ENCODE data around the gene ASPN. TPM values are rescaled to one million over a fixed set of nuclear protein-coding genes. Genes with fewer than 3 reads are reported as not detected.

The ASPN gene
- total RNA-seq, 2 experiments from 2014 or later, result not detected

DNA sequence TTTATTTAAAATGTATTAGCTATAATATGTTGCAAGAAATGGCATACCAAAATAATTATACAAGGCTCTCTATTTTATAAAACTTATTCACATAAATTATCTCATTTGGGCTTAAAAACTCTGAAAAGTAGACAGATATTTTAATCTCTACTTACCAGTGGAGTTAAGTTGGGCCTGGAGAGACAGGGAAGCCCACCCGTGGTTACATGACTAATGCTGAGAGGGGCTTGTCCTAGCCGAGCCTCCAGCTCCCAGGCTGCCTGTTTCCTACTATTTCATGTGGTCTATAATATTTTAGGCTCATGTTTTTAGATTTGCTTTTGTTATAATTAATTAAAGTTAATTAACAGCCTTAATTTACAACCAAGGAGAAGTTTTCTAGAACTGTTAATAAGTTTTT lies 20.9 kb upstream of the ASPN start:
- intact Hi-C loops (cut with DNase I, micrococcal nuclease), result no loop called here
- no peak for ATAC-seq
- ChIA-PET POLR2A (no interaction called here), CTCF (no interaction called here)
- Mint-ChIP-seq H3K4me1 (no peaks in the 10 kb centered on the region), H3K36me3 (ENCODE audit: low read depth) (no peaks in the 10 kb centered on the region), H3K9me3 (ENCODE audit: low read depth) (no peaks in the 10 kb centered on the region), H3K27me3 (no peaks in the 10 kb centered on the region), H3K4me3 (no peak overlapping the region), H3K27ac (no peak overlapping the region)
- no peak for DNase-seq

DNA sequence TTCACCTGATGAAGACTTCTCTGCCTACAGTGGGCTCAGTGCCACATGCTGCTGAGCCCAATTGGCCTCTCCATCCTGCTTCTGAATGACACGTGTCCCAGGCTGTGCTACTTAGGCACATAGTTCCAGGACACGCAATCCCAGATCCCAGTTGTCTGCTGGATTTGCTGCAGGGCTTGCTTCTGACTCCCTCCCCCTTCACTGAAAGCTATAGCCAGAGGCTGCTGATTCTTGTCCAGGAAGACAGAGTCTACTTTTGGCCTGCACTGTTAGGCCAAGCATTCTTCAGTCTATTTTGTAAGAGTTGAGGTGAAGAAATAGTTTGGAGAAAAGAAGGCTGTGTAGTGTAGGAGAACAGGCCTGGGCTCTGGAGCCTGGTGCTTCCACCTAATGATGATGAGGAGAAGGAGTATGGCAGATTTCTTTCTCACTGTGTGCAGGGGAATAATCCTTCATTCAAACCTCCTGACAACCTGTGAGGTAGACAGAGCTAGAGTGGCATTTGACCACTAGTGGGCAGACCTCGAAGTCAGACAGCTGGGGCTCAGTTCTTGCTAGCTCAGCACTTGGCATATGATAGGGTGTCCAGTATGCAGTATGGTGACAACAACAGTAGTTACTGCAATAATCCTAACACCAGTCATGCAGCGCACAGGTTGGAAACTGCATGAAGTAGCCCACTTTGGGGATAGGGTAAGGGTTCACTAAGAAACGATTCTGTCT lies 19.5 kb upstream of the ASPN start:
- peak; percentile 55 for ATAC-seq
- CTCF ChIA-PET, result interaction anchor here (0.8 kb wide), 1 partner anchor 11 kb away, joined by 5 read pairs; no protein-coding TSS in a partner anchor
- POLR2A ChIA-PET, result no interaction called here

DNA sequence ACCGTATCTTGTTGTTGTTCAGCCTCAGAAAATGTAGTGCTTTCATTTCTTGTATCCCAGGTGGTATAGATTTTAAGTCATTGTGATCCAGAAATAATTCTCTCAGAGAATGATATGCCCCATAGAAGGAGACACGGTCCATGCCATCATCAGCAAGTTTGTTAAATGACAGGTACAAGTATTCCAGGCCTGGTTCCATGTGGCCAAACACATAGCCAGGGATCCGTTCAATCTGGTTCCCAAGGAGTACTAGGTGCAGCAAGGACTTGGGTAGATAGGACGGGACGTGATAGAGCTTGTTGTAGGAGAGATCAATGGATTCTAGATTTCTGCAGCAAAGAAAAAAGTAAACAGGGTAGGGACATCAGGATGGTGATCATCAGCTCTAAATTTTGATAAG lies 18.4 kb upstream of the ASPN start:
- Mint-ChIP-seq H3K36me3 (ENCODE audit: low read depth) (no peaks in the 10 kb centered on the region), H3K4me3 (no peak overlapping the region), H3K4me1 (no peaks in the 10 kb centered on the region), H3K27ac (no peak overlapping the region), H3K9me3 (ENCODE audit: low read depth) (no peaks in the 10 kb centered on the region), H3K27me3 (no peaks in the 10 kb centered on the region)
- intact Hi-C loops (cut with DNase I, micrococcal nuclease), result no loop called here
- CTCF ChIA-PET, result no interaction called here
- ATAC-seq (no peak), DNase-seq (no peak)
- POLR2A ChIA-PET, result no interaction called here

More for the DNA sequence above, 19.5 kb upstream of the ASPN start:
- DNase-seq, result peak; percentile 30
- H3K27ac Mint-ChIP-seq, result no peak overlapping the region
- no peaks in the 10 kb centered on the region for H3K27me3 Mint-ChIP-seq
- H3K9me3 Mint-ChIP-seq (ENCODE audit: low read depth), result no peaks in the 10 kb centered on the region
- H3K36me3 Mint-ChIP-seq (ENCODE audit: low read depth), result no peaks in the 10 kb centered on the region
- H3K4me1 Mint-ChIP-seq, result no peaks in the 10 kb centered on the region
- H3K4me3 Mint-ChIP-seq, result no peak overlapping the region
- intact Hi-C loops (cut with DNase I, micrococcal nuclease), result no loop called here

DNA sequence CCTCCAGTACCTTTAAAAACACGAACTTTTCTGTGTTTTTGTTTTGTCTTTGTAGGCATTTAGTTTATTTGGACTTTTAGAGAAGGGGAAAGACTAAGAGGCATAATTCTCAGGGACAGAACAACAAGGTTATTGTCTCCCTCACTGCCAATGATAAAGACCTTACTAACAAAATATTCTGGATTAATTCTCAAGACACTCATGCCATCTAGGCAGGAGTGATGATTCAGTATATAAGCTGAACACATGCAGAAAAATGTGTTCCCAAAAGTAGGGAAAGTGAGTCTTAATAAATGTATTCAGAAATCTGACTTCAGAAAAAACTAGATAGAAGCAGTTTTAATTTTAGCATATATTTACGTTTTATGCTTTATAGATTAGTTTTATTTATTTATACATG lies 17.4 kb upstream of the ASPN start:
- Mint-ChIP-seq H3K27ac (no peak overlapping the region), H3K4me3 (no peak overlapping the region), H3K27me3 (no peaks in the 10 kb centered on the region), H3K4me1 (no peaks in the 10 kb centered on the region), H3K9me3 (ENCODE audit: low read depth) (no peaks in the 10 kb centered on the region), H3K36me3 (ENCODE audit: low read depth) (no peaks in the 10 kb centered on the region)
- intact Hi-C loops (cut with DNase I, micrococcal nuclease), result no loop called here
- ChIA-PET POLR2A (no interaction called here), CTCF (no interaction called here)
- DNase-seq (no peak), ATAC-seq (no peak)

- no peak for ATAC-seq
Measured at GRCh38 chr9:92496396-92497176, 14.3 kb upstream of the ASPN start.

DNA sequence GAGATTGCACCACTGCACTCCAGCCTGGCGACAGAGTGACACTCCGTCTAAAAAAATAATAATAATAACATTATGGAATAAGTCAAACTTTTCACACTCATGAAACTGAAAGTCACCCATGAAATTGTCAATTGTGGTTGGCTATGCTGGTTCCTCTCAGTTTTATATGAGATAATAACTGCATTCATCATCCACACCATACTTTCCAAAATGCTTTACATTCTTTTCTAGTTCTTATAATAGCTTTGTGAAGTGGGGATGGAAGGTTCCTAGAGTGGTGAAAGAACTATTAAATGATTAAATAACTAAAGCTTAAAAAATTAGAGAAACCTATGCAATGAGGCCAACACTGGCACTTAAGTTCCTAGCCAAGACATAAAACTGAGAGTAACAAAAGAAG lies 12.6 kb upstream of the ASPN start:
- no peak for DNase-seq
- H3K27ac Mint-ChIP-seq, result no peak overlapping the region
- ChIA-PET CTCF (no interaction called here), POLR2A (no interaction called here)
- H3K4me1 Mint-ChIP-seq, result no peaks in the 10 kb centered on the region
- no peak overlapping the region for H3K4me3 Mint-ChIP-seq
- ATAC-seq, result no peak
- no peaks in the 10 kb centered on the region for H3K36me3 Mint-ChIP-seq (ENCODE audit: low read depth)
- no peaks in the 10 kb centered on the region for H3K9me3 Mint-ChIP-seq (ENCODE audit: low read depth)
- intact Hi-C loops (cut with DNase I, micrococcal nuclease), result no loop called here
- no peaks in the 10 kb centered on the region for H3K27me3 Mint-ChIP-seq

More at GRCh38 chr9:92496396-92497176, 14.3 kb upstream of the ASPN start:
- no peak for DNase-seq
- Mint-ChIP-seq H3K4me1 (no peaks in the 10 kb centered on the region), H3K9me3 (ENCODE audit: low read depth) (no peaks in the 10 kb centered on the region), H3K27me3 (no peaks in the 10 kb centered on the region), H3K27ac (no peak overlapping the region), H3K36me3 (ENCODE audit: low read depth) (no peaks in the 10 kb centered on the region), H3K4me3 (no peak overlapping the region)
- intact Hi-C loops (cut with DNase I, micrococcal nuclease), result no loop called here
- ChIA-PET CTCF (interaction anchor here (0.5 kb wide), 2 partner anchors 344 to 1102 kb away, joined by 3 to 5 read pairs; no protein-coding TSS in a partner anchor), POLR2A (no interaction called here)

DNA sequence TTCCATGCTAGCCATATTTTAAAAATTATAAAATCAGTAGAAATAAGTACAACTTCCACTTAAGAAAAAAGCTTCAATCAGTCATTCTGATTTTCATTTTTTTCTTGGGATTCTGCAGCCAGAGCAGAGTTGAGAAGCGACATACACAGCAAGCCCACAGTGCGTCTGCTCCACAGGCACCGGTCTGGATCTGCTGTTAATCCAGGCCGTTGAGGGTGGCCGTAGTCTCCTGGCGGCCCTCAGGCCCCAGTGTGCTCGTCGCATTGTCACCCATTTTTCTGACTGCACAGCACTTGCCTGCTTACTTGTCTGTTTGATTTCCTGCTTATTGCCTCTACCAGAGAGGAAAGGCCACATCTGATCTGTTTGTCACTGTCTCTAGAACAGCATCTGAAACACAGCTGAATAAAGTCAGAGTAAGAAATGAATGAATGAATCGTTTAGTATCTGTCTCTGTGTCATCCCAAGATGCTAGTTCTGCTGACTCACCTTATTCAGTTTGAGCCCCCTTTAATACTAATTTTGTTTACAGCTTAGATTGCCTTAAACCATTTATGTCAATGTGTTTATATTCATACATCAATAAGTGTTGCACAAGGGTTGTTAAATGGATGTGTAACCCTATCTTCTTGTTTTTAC lies 11.6 kb upstream of the ASPN start:
- no peaks in the 10 kb centered on the region for H3K27me3 Mint-ChIP-seq
- no peaks in the 10 kb centered on the region for H3K9me3 Mint-ChIP-seq (ENCODE audit: low read depth)
- CTCF ChIA-PET, result no interaction called here
- no peak overlapping the region for H3K4me3 Mint-ChIP-seq
- H3K36me3 Mint-ChIP-seq (ENCODE audit: low read depth), result no peaks in the 10 kb centered on the region
- ATAC-seq, result peak; percentile 42
- H3K27ac Mint-ChIP-seq, result no peak overlapping the region
- POLR2A ChIA-PET, result interaction anchor here (0.6 kb wide), 1 partner anchor 77 kb away, joined by 6 read pairs; no protein-coding TSS in a partner anchor
- H3K4me1 Mint-ChIP-seq, result no peaks in the 10 kb centered on the region
- intact Hi-C loops (cut with DNase I, micrococcal nuclease), result no loop called here
- DNase-seq, result no peak

DNA sequence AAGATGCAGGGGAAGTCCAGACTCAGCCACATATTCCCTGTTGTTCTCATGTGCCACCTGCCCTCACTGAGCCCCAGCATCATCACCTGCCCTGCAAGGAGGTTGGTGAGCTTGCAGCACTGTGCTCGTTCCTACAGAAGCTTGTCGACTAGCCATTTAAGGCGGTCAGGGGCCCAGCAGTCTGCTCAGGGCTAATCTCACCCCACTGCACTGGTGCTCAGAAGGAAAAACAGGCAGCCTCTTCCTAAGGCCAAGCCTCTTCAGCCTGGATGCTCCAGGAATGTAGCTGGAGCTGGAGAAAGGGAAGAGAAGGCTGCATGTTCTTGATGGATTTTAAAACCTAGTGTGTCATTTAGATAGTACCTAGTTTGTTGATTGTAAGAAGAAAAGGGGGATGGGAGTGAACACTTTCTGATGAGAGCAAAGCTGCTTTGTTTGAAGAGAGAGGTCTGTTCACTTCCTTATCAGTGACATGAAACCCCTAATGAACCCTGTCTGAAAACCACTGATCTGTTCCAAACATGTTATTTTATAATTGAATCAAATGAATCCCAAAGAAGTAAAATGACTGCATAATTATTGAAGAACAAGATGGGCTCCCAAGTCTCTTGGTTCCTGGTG lies 10.6 kb upstream of the ASPN start:
- intact Hi-C loops (cut with DNase I, micrococcal nuclease), result no loop called here
- ATAC-seq (no peak), DNase-seq (no peak)
- Mint-ChIP-seq H3K27me3 (no peaks in the 10 kb centered on the region), H3K36me3 (ENCODE audit: low read depth) (no peaks in the 10 kb centered on the region), H3K4me3 (no peak overlapping the region), H3K27ac (no peak overlapping the region), H3K4me1 (no peaks in the 10 kb centered on the region), H3K9me3 (ENCODE audit: low read depth) (no peaks in the 10 kb centered on the region)
- ChIA-PET POLR2A (no interaction called here), CTCF (no interaction called here)

DNA sequence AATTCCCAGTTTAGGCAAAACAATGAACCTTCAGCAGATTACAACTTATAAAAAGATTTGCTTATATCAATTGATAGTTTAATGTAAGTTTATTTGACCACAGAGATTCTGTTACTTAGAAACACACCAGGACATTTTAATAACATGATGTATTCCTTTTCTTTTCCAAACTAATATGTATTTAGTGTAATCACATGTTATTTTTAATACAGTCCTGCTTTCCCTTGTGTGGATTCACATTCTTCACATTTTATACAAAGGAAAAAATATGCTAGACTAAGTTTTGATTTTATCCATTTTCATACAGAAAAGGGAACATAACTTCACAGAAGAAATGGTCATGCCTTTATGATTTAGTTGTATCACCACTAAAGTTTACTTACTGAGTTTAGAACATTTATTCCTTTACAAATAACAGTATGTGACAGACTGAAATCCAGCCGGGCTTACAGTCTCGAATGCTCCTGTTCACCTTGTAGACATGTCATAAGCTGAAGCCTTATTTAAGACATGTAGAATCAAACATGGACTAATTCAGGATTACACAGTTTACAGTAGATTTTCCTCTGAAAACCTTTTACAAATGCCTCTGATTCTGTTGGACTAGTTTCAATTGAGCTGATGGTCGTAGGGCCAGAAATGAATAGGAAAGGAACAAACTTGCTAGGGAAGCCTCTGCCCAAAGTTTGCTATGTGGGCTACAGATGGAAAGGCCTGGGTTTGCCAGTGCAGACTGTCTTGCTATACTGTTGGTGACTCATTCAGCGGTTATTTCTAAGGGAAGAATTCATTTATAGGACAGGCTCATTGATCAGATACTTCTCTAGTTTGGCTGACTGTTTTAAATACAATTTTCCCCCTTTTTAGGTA lies 6.6 kb upstream of the ASPN start:
- no peaks in the 10 kb centered on the region for H3K9me3 Mint-ChIP-seq (ENCODE audit: low read depth)
- CTCF ChIA-PET, result no interaction called here
- H3K4me3 Mint-ChIP-seq, result no peak overlapping the region
- no peaks in the 10 kb centered on the region for H3K27me3 Mint-ChIP-seq
- intact Hi-C loops (cut with DNase I, micrococcal nuclease), result no loop called here
- POLR2A ChIA-PET, result no interaction called here
- H3K36me3 Mint-ChIP-seq (ENCODE audit: low read depth), result no peaks in the 10 kb centered on the region
- no peak for DNase-seq
- no peak overlapping the region for H3K27ac Mint-ChIP-seq
- H3K4me1 Mint-ChIP-seq, result no peaks in the 10 kb centered on the region
- ATAC-seq, result no peak

- POLR2A ChIA-PET, result interaction anchor here (0.7 kb wide), 1 partner anchor 1786 kb away, joined by 3 read pairs; no protein-coding TSS in a partner anchor
- no peak overlapping the region for H3K27ac Mint-ChIP-seq
- intact Hi-C loops (cut with DNase I, micrococcal nuclease), result no loop called here
- no peaks in the 10 kb centered on the region for H3K36me3 Mint-ChIP-seq (ENCODE audit: low read depth)
- ATAC-seq, result no peak
- CTCF ChIA-PET, result interaction anchor here (0.6 kb wide), 1 partner anchor 54 kb away, joined by 3 read pairs; no protein-coding TSS in a partner anchor
- no peaks in the 10 kb centered on the region for H3K27me3 Mint-ChIP-seq
- H3K9me3 Mint-ChIP-seq (ENCODE audit: low read depth), result no peaks in the 10 kb centered on the region
- DNase-seq, result no peak
- H3K4me3 Mint-ChIP-seq, result no peak overlapping the region
- peaks cover under 1% of the 10 kb centered on the region for H3K4me1 Mint-ChIP-seq
Measured at GRCh38 chr9:92486371-92486770, 4.1 kb upstream of the ASPN start.

GRCh38 chr9:92484563-92484962 lies 2.3 kb upstream of the ASPN start:
- DNase-seq (no peak), ATAC-seq (no peak)
- no peak overlapping the region for H3K4me3 Mint-ChIP-seq
- no peaks in the 10 kb centered on the region for H3K9me3 Mint-ChIP-seq (ENCODE audit: low read depth)
- no peaks in the 10 kb centered on the region for H3K36me3 Mint-ChIP-seq (ENCODE audit: low read depth)
- no peak overlapping the region for H3K27ac Mint-ChIP-seq
- POLR2A ChIA-PET, result no interaction called here
- peaks cover 5% of the 10 kb centered on the region for H3K4me1 Mint-ChIP-seq
- H3K27me3 Mint-ChIP-seq, result no peaks in the 10 kb centered on the region
- intact Hi-C loops (cut with DNase I, micrococcal nuclease), result no loop called here
- CTCF ChIA-PET, result no interaction called here
